D721Med (cell line): ENCODE measurements around the gene LRRC27.
"Not testable (repeated sequence)": the region's sequence is repeated elsewhere in the genome, so short reads cannot be mapped to it uniquely, and the experiment has no call there.

ENCODE experiments used
- DNase-seq: peaks from one replicate; pipeline ENCODE4 v3.0.0; 2011; ENCODE audit warnings: low spot score; ENCODE audit not compliant: insufficient read length
- FAIRE-seq: peaks from 2 replicates; lab custom pipeline; 2011; peaks lifted over from hg19 to GRCh38; lab: Jason Lieb, UNC
- TF ChIP-seq, protein P1 (sequence below): IDR thresholded peaks from 2 replicates; pipeline ENCODE4 v1.5.1; 2012; ENCODE audit warnings: mild to moderate bottlenecking, control low read depth; ENCODE audit not compliant: insufficient read depth; ENCODE audit errors: missing control alignments

LRRC27 gene

DNA sequence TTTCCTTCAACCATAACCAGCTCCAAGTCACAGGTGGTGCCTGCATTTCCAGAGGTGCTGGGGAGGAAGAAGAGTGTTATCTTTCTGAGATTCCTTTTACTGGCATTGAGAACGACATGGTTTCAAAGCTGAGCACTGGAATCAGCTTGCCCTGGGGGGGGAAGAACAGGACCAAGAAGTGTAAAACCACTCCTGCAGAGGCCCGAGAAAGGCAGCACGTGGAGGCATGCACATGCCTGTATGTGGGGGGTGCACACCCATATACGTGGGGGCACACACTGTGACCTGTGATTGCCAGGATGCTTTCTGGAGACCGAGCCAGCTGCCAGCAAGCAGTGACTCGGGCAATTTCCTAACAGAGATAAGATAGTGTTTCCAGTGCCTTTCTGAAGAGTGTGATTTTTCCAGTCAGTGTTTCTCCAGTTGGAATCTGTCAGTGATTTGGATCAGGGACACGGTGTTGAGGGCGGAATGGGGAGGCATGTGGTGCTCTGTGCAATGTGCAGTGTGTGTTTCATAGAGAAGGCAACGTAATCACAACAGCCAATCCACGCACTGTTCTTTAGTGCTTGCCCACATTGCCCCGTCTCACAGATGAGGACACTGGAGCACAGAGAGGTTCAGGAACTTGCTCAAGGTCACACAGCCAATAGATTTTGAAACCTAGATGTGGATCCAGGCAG is 4.2 kb downstream of the LRRC27 start:
- TF ChIP-seq, protein P1, sequence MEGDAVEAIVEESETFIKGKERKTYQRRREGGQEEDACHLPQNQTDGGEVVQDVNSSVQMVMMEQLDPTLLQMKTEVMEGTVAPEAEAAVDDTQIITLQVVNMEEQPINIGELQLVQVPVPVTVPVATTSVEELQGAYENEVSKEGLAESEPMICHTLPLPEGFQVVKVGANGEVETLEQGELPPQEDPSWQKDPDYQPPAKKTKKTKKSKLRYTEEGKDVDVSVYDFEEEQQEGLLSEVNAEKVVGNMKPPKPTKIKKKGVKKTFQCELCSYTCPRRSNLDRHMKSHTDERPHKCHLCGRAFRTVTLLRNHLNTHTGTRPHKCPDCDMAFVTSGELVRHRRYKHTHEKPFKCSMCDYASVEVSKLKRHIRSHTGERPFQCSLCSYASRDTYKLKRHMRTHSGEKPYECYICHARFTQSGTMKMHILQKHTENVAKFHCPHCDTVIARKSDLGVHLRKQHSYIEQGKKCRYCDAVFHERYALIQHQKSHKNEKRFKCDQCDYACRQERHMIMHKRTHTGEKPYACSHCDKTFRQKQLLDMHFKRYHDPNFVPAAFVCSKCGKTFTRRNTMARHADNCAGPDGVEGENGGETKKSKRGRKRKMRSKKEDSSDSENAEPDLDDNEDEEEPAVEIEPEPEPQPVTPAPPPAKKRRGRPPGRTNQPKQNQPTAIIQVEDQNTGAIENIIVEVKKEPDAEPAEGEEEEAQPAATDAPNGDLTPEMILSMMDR = no peak
- DNase-seq (no peak), FAIRE-seq (no peak)

DNA sequence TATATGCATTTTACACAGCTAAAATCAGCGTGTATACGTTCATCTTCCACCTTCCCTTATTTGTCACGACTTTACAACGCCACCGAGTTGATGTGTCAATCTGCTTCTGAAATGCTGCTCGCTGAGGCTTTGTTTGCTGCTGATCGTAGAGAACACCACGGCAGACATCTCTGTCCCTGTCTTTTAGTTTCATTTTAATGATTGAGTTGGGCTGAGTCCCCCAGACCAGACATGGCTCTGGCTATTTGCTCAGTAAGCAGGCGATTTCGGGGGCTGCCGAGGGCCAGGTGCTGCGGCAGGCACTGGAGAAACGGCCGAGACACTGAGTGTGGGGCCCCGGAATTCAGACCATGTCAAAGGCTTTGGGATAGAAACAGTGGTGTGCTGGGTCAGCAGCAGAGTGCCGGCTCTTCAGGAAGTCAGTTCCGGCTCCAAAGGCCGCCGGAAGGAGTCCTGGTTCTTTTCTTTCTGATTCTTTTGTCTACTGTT is 5.0 kb downstream of the LRRC27 start:
- FAIRE-seq (no peak), DNase-seq (no peak)
- TF ChIP-seq, protein P1 = no peak

DNA sequence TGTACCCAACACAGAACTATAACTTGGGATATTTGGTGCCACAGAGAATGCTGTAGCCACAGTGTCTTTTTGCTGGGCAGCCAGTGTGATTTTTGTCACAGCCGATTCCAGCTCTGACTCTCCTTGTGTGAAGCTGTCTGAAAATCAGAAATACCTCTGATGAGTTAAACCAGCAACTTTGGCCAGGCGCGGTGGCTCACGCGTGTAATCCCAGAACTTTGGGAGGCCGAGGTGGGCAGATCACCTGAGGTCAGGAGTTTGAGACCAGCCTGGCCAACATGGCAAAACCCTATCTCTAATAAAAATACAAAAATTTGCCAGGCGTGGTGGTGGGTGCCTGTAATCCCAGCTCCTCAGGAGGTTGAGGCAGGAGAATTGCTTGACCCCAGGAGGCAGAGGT is 5.9 kb downstream of the LRRC27 start:
- not testable (repeated sequence) for DNase-seq, FAIRE-seq

DNA sequence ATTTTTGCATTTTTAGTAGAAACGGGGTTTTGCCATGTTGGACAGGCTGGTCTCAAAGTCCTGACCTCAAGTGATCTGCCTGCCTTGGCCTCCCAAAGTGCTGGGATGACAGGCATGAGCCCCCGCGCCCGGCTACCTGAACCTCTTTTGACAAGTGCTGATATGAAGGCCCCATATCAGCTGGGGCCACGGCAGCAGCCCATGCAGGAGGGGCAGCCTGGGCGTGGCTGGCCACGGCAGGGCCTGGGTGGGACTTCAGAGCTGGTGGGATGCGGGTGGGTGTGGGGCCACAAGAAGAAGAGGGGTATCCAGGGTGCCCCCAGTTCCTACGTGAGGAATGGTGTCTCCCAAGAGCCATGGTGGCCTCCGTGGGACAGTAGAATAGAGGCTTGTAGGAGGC is 6.9 kb downstream of the LRRC27 start:
- TF ChIP-seq, protein P1 = no peak
- FAIRE-seq = no peak
- no peak for DNase-seq

DNA sequence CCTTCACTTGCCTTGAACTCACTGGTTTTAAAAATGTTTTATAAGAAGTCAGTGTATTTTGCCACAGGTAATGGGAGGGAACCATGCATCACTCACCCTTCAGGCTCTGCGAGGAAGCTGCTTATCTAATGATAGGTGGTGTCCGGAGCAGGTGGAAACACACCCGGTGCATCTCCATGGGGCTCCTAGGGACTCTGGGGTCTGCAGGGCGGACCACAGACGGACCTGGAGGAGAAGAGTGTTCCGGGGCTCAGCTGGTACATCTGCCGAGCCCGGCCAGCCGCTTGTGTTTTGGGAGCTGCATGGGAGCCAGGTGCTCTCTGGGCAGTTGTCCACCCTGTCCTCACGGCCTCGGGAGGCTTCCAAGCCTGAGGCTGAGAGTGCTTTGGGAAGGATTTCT is 7.3 kb downstream of the LRRC27 start:
- FAIRE-seq (no peak), DNase-seq (no peak)
- TF ChIP-seq, protein P1 = no peak

DNA sequence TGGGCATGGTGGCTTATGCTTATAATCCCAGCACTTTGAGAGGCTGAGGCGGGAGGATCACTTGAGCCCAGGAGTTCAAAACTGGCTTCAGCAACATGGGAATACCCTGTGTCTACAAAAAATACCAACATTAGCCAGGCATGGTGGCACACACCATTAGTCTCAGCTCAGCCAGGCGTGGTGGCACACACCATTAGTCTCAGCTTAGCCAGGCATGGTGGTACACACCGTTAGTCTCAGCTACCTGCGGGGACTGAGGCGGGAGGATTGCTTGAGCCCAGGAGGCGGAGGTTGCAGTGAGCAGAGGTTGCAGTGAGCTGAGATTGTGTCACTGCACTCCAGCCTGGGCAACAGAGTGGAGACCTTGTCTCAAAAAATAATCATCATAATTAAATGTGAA is 9.0 kb downstream of the LRRC27 start:
- FAIRE-seq (no peak), DNase-seq (no peak)
- TF ChIP-seq, protein P1 = no peak

DNA sequence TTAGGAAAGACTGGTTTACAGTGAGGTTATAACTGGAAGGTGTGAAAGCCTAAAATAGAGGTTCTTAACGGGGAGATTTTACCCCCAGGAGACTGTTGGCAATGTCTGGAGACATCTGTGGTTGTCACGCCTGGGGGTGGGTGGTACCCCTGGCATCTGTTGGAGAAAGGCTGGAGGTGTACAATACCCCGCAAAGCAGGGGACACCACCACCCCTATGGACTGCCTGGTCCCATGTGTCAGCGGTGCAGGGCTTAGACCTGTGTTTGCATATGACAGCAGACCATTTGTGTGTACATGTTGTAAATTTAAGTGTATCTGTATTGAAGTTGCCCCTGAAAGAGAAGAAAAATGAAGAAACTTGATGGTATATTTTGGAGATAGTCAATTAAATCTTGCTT is 9.8 kb downstream of the LRRC27 start:
- FAIRE-seq (no peak), DNase-seq (no peak)
- TF ChIP-seq, protein P1 = no peak
